ENCODE measurements around the gene DUSP3.

DNA sequence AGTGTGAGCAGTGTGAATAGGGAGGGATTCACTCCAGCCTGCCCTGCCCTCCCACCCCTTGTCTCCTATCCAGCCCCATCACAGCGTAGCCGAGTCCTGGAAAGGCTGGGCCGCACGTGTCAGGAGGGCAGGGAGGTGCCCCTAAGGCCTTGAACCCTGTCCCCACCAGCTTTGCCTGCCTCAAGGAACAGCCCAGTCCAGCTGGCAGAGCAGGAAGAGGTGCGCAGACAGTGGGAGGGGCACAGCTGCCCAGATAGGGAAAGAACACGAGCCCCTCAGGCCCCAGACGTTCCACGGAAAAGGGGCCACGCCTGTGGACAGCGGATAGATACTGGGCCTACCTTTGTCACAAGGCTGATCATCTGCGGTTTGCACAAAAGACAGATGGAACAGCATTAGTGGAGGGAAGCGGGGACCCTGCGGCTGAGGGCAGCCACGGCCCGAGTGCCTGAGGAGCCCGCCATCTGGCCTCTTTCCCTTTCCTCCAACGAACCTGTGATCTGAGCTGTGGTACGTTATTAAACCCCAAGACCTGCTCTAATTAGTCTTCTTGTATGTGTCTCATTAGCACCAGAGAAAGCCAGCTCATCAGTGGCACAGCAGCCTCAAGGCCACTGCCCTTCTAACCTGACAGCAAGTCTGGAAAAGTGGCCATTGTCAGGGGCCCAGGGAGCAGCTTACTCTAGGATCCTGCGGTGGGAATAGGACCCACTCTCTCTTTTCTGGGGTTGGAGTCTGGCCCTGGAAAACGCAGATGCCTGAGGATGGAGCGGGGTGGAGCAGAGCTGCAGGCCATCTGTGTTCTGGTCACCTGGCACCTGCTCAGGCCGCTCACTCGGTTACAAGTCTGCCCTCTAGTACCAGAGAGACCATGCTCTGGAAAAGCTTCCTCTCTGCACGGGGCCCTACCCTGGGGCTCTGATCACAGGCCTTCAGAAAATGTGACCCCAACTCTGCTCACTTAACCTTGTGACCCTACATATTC lies 37.9 kb upstream of the DUSP3 start:
- TF ChIP-seq POLR2A (IDR thresholded peaks at IDR 0.05; ENCODE audit: extremely low read depth, insufficient read length) = no peak
- TF ChIP-seq, protein P1, sequence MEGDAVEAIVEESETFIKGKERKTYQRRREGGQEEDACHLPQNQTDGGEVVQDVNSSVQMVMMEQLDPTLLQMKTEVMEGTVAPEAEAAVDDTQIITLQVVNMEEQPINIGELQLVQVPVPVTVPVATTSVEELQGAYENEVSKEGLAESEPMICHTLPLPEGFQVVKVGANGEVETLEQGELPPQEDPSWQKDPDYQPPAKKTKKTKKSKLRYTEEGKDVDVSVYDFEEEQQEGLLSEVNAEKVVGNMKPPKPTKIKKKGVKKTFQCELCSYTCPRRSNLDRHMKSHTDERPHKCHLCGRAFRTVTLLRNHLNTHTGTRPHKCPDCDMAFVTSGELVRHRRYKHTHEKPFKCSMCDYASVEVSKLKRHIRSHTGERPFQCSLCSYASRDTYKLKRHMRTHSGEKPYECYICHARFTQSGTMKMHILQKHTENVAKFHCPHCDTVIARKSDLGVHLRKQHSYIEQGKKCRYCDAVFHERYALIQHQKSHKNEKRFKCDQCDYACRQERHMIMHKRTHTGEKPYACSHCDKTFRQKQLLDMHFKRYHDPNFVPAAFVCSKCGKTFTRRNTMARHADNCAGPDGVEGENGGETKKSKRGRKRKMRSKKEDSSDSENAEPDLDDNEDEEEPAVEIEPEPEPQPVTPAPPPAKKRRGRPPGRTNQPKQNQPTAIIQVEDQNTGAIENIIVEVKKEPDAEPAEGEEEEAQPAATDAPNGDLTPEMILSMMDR (IDR thresholded peaks at IDR 0.05; ENCODE audit: low read depth, low read length) = no peak
